ENCODE measurements around the gene CBY1.
"Not testable (repeated sequence)": the region's sequence is repeated elsewhere in the genome, so short reads cannot be mapped to it uniquely, and the experiment has no call there.

CBY1 gene

GRCh38 chr22:38618682-38619081 is 37.8 kb upstream of the CBY1 start:
- 92 to 94% methylated on average over 2 of the region's 2 CpGs for WGBS, 2 experiments (ENCODE audit: insufficient coverage in 2 of 2)
- no peaks in the 10 kb centered on the region for H3K4me1 ChIP-seq (ENCODE audit: control insufficient read depth, insufficient read depth, low read length, poor library complexity, severe bottlenecking)
- H3K4me3 ChIP-seq (ENCODE audit: extremely low read depth, insufficient read depth, low read length, poor library complexity, severe bottlenecking) = no peak overlapping the region
- peaks cover 17% of the 10 kb centered on the region for H3K36me3 ChIP-seq (ENCODE audit: control insufficient read depth, insufficient read depth, low read length)
- no peak overlapping the region for H3K27ac ChIP-seq (ENCODE audit: low read depth, low read length, severe bottlenecking)
- peaks cover 5% of the 10 kb centered on the region for H3K9me3 ChIP-seq (ENCODE audit: control insufficient read depth, low read length)

- WGBS, 2 experiments (ENCODE audit: insufficient coverage in 2 of 2) = 90 to 91% methylated on average over 4 of the region's 4 CpGs
- Histone ChIP-seq H3K9me3 (ENCODE audit: control insufficient read depth, low read length) (peaks cover 2% of the 10 kb centered on the region), H3K4me3 (ENCODE audit: extremely low read depth, insufficient read depth, low read length, poor library complexity, severe bottlenecking) (no peak overlapping the region), H3K36me3 (ENCODE audit: control insufficient read depth, insufficient read depth, low read length) (peaks cover 17% of the 10 kb centered on the region), H3K4me1 (ENCODE audit: control insufficient read depth, insufficient read depth, low read length, poor library complexity, severe bottlenecking) (no peaks in the 10 kb centered on the region), H3K27ac (ENCODE audit: low read depth, low read length, severe bottlenecking) (no peak overlapping the region)
Measured at GRCh38 chr22:38623351-38623750, 33.1 kb upstream of the CBY1 start.

GRCh38 chr22:38628444-38628843 is 28.0 kb upstream of the CBY1 start:
- H3K4me3 ChIP-seq (ENCODE audit: extremely low read depth, insufficient read depth, low read length, poor library complexity, severe bottlenecking) = no peak overlapping the region
- H3K27ac ChIP-seq (ENCODE audit: low read depth, low read length, severe bottlenecking) = no peak overlapping the region
- 97 to 100% methylated on average over 3 to 4 of the region's 5 CpGs for WGBS, 2 experiments (ENCODE audit: insufficient coverage in 2 of 2)
- peaks cover 3% of the 10 kb centered on the region for H3K36me3 ChIP-seq (ENCODE audit: control insufficient read depth, insufficient read depth, low read length)
- H3K4me1 ChIP-seq (ENCODE audit: control insufficient read depth, insufficient read depth, low read length, poor library complexity, severe bottlenecking) = no peaks in the 10 kb centered on the region
- no peaks in the 10 kb centered on the region for H3K9me3 ChIP-seq (ENCODE audit: control insufficient read depth, low read length)

GRCh38 chr22:38629108-38629507 is 27.3 kb upstream of the CBY1 start:
- Histone ChIP-seq H3K36me3 (ENCODE audit: control insufficient read depth, insufficient read depth, low read length) (peaks cover 3% of the 10 kb centered on the region), H3K27ac (ENCODE audit: low read depth, low read length, severe bottlenecking) (no peak overlapping the region), H3K4me3 (ENCODE audit: extremely low read depth, insufficient read depth, low read length, poor library complexity, severe bottlenecking) (no peak overlapping the region), H3K9me3 (ENCODE audit: control insufficient read depth, low read length) (no peaks in the 10 kb centered on the region), H3K4me1 (ENCODE audit: control insufficient read depth, insufficient read depth, low read length, poor library complexity, severe bottlenecking) (no peaks in the 10 kb centered on the region)
- 95 to 100% methylated on average over 2 to 3 of the region's 4 CpGs for WGBS, 2 experiments (ENCODE audit: insufficient coverage in 2 of 2)

GRCh38 chr22:38631724-38632123 is 24.7 kb upstream of the CBY1 start:
- Histone ChIP-seq H3K4me3 (ENCODE audit: extremely low read depth, insufficient read depth, low read length, poor library complexity, severe bottlenecking) (no peak overlapping the region), H3K27ac (ENCODE audit: low read depth, low read length, severe bottlenecking) (no peak overlapping the region), H3K9me3 (ENCODE audit: control insufficient read depth, low read length) (no peaks in the 10 kb centered on the region), H3K36me3 (ENCODE audit: control insufficient read depth, insufficient read depth, low read length) (peaks cover 5% of the 10 kb centered on the region), H3K4me1 (ENCODE audit: control insufficient read depth, insufficient read depth, low read length, poor library complexity, severe bottlenecking) (no peaks in the 10 kb centered on the region)
- WGBS, 2 experiments (ENCODE audit: insufficient coverage in 2 of 2) = 88 to 93% methylated on average over 9 of the region's 9 CpGs

GRCh38 chr22:38632528-38632927 is 23.9 kb upstream of the CBY1 start:
- H3K4me1 ChIP-seq (ENCODE audit: control insufficient read depth, insufficient read depth, low read length, poor library complexity, severe bottlenecking) = no peaks in the 10 kb centered on the region
- no peak overlapping the region for H3K4me3 ChIP-seq (ENCODE audit: extremely low read depth, insufficient read depth, low read length, poor library complexity, severe bottlenecking)
- no peak overlapping the region for H3K27ac ChIP-seq (ENCODE audit: low read depth, low read length, severe bottlenecking)
- H3K36me3 ChIP-seq (ENCODE audit: control insufficient read depth, insufficient read depth, low read length) = peaks cover 7% of the 10 kb centered on the region
- WGBS, 2 experiments (ENCODE audit: insufficient coverage in 2 of 2) = 94 to 100% methylated on average over 2 to 3 of the region's 3 CpGs
- H3K9me3 ChIP-seq (ENCODE audit: control insufficient read depth, low read length) = no peaks in the 10 kb centered on the region

- no peak overlapping the region for H3K27ac ChIP-seq (ENCODE audit: low read depth, low read length, severe bottlenecking)
Measured at GRCh38 chr22:38638216-38638615, 18.2 kb upstream of the CBY1 start.

GRCh38 chr22:38638728-38639127 is 17.7 kb upstream of the CBY1 start:
- peaks cover 3% of the 10 kb centered on the region for H3K4me1 ChIP-seq (ENCODE audit: control insufficient read depth, insufficient read depth, low read length, poor library complexity, severe bottlenecking)
- H3K27ac ChIP-seq (ENCODE audit: low read depth, low read length, severe bottlenecking) = no peak overlapping the region
- no peak overlapping the region for H3K4me3 ChIP-seq (ENCODE audit: extremely low read depth, insufficient read depth, low read length, poor library complexity, severe bottlenecking)
- 90 to 100% methylated on average over 2 to 3 of the region's 3 CpGs for WGBS, 2 experiments (ENCODE audit: insufficient coverage in 2 of 2)
- H3K36me3 ChIP-seq (ENCODE audit: control insufficient read depth, insufficient read depth, low read length) = peaks cover 8% of the 10 kb centered on the region
- H3K9me3 ChIP-seq (ENCODE audit: control insufficient read depth, low read length) = no peaks in the 10 kb centered on the region

More at GRCh38 chr22:38638216-38638615, 18.2 kb upstream of the CBY1 start:
- Histone ChIP-seq H3K4me1 (ENCODE audit: control insufficient read depth, insufficient read depth, low read length, poor library complexity, severe bottlenecking) (peaks cover 3% of the 10 kb centered on the region), H3K9me3 (ENCODE audit: control insufficient read depth, low read length) (no peaks in the 10 kb centered on the region), H3K36me3 (ENCODE audit: control insufficient read depth, insufficient read depth, low read length) (peaks cover 8% of the 10 kb centered on the region), H3K4me3 (ENCODE audit: extremely low read depth, insufficient read depth, low read length, poor library complexity, severe bottlenecking) (no peak overlapping the region)
- WGBS, 2 experiments (ENCODE audit: insufficient coverage in 2 of 2) = 85 to 100% methylated on average over 2 of the region's 2 CpGs

- Histone ChIP-seq H3K9me3 (ENCODE audit: control insufficient read depth, low read length) (no peaks in the 10 kb centered on the region), H3K4me1 (ENCODE audit: control insufficient read depth, insufficient read depth, low read length, poor library complexity, severe bottlenecking) (peaks cover 3% of the 10 kb centered on the region), H3K36me3 (ENCODE audit: control insufficient read depth, insufficient read depth, low read length) (peaks cover 8% of the 10 kb centered on the region), H3K4me3 (ENCODE audit: extremely low read depth, insufficient read depth, low read length, poor library complexity, severe bottlenecking) (no peak overlapping the region), H3K27ac (ENCODE audit: low read depth, low read length, severe bottlenecking) (no peak overlapping the region)
- 91 to 100% methylated on average over 3 of the region's 13 CpGs for WGBS, 2 experiments (ENCODE audit: insufficient coverage in 2 of 2)
Measured at GRCh38 chr22:38641476-38642040, 14.9 kb upstream of the CBY1 start.

GRCh38 chr22:38644245-38644644 is 12.2 kb upstream of the CBY1 start:
- H3K36me3 ChIP-seq (ENCODE audit: control insufficient read depth, insufficient read depth, low read length); H3K4me1 ChIP-seq (ENCODE audit: control insufficient read depth, insufficient read depth, low read length, poor library complexity, severe bottlenecking); H3K9me3 ChIP-seq (ENCODE audit: control insufficient read depth, low read length); H3K27ac ChIP-seq (ENCODE audit: low read depth, low read length, severe bottlenecking); H3K4me3 ChIP-seq (ENCODE audit: extremely low read depth, insufficient read depth, low read length, poor library complexity, severe bottlenecking): not testable (repeated sequence)
- 94 to 96% methylated on average over 2 of the region's 5 CpGs for WGBS, 2 experiments (ENCODE audit: insufficient coverage in 2 of 2)

GRCh38 chr22:38645430-38645829 is 11.0 kb upstream of the CBY1 start:
- no peaks in the 10 kb centered on the region for H3K9me3 ChIP-seq (ENCODE audit: control insufficient read depth, low read length)
- no peak overlapping the region for H3K27ac ChIP-seq (ENCODE audit: low read depth, low read length, severe bottlenecking)
- WGBS, 2 experiments (ENCODE audit: insufficient coverage in 2 of 2) = 88 to 93% methylated on average over 2 to 6 of the region's 6 CpGs
- H3K36me3 ChIP-seq (ENCODE audit: control insufficient read depth, insufficient read depth, low read length) = peaks cover 4% of the 10 kb centered on the region
- no peaks in the 10 kb centered on the region for H3K4me1 ChIP-seq (ENCODE audit: control insufficient read depth, insufficient read depth, low read length, poor library complexity, severe bottlenecking)
- H3K4me3 ChIP-seq (ENCODE audit: extremely low read depth, insufficient read depth, low read length, poor library complexity, severe bottlenecking) = no peak overlapping the region

Data from mesodermal cell (in vitro differentiated cells).